GM13976 (cell line): ENCODE measurements around the gene PPM1D.

Experiments
- DNase-seq: peaks from one replicate; pipeline ENCODE4 v3.0.0; 2012; ENCODE audit warnings: low spot score
- in situ Hi-C: fragments of 300-500 bp; cut with MboI; formaldehyde crosslinking; loops from one replicate; pipeline ENCODE4 v1.12.0; 2022; ENCODE audit warnings: low sequenced_read_pairs, mixed read lengths, inconsistent platforms; ENCODE audit not compliant: unreplicated experiment
- TF ChIP-seq, protein P1 (sequence below): IDR thresholded peaks from 2 replicates; pipeline ENCODE4 v1.5.1; 2012; ENCODE audit warnings: borderline replicate concordance, mild to moderate bottlenecking; ENCODE audit not compliant: insufficient read depth; ENCODE audit errors: extremely low read depth, missing control alignments, control extremely low read depth

The PPM1D gene

DNA sequence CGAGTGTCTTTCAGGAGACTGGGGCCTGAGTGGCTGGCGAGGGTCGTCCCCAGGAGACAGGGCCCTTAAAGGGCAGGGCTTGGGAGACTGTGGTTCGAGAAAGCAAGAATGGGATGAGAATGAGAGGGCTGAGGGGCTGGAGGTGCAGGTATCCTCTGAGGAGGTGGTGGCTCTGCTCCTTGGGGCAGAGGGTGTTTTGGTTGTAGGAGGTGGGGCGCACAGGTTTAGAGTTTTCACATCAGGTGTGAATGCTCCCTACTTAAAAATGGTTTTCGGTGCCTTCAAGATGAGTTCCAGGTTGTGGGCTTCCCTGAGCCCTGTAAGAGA lies 78.1 kb downstream of the PPM1D start:
- in situ Hi-C loops = no loop called here
- no peak for DNase-seq
- TF ChIP-seq, protein P1, sequence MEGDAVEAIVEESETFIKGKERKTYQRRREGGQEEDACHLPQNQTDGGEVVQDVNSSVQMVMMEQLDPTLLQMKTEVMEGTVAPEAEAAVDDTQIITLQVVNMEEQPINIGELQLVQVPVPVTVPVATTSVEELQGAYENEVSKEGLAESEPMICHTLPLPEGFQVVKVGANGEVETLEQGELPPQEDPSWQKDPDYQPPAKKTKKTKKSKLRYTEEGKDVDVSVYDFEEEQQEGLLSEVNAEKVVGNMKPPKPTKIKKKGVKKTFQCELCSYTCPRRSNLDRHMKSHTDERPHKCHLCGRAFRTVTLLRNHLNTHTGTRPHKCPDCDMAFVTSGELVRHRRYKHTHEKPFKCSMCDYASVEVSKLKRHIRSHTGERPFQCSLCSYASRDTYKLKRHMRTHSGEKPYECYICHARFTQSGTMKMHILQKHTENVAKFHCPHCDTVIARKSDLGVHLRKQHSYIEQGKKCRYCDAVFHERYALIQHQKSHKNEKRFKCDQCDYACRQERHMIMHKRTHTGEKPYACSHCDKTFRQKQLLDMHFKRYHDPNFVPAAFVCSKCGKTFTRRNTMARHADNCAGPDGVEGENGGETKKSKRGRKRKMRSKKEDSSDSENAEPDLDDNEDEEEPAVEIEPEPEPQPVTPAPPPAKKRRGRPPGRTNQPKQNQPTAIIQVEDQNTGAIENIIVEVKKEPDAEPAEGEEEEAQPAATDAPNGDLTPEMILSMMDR = no peak

DNA sequence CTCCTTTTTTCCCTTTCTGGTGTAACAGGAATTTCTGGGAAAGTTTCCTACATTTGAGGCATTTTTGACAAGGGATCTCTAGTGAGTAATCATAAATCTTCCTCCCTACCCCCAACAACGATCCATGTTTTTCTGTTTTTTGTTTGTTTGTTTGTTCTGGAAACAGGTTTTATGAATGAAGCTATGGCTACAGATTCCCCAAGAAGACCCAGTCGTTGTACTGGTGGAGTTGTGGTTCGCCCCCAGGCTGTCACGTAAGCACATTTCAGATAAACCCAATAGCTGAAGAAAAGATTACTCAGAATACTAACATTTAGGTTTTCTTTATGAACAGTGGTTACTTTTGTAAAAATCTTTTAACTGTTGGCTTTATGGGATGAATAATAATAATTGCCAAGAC lies 79.3 kb downstream of the PPM1D start:
- no peak for DNase-seq
- in situ Hi-C loops = no loop called here
- TF ChIP-seq, protein P1 = no peak

DNA sequence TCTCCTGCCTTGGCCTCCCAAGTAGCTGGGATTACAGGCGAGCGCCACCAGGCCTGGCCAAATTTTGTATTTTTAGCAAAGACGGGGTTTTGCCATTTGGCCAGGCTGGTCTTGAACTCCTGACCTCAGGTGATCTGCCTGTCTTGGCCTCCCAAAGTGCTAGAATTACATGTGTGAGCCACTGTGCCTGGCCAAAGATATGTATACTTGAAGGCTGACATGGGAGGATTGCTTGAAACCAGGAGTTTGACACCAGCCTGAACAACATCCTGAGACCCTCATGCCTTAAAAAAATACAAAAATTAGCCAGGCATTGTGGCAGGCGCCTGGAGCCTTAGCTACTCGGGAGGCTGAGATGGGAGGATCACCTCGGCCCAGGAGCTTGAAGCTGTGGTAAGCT lies 80.8 kb downstream of the PPM1D start:
- in situ Hi-C loops = no loop called here
- TF ChIP-seq, protein P1 = no peak
- DNase-seq = no peak

DNA sequence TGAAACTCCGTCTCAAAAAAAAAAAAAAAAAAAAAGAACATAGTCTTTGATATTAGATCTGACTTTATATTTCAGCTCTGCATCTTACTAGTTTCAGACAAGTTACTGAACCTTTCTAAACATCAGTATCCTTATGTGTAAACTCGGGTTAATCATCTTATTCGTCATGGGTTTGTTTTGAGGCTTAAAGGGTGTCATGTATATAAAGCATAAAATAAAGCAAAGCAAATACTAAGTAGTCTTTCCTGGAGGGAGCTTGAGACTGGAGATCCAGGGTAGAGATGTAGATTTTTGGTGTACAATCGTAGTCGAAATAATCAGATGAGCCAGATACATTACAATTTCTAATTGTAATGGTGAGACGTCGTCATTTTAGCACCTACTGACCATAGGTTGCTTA lies 85.4 kb downstream of the PPM1D start:
- in situ Hi-C loops = no loop called here

DNA sequence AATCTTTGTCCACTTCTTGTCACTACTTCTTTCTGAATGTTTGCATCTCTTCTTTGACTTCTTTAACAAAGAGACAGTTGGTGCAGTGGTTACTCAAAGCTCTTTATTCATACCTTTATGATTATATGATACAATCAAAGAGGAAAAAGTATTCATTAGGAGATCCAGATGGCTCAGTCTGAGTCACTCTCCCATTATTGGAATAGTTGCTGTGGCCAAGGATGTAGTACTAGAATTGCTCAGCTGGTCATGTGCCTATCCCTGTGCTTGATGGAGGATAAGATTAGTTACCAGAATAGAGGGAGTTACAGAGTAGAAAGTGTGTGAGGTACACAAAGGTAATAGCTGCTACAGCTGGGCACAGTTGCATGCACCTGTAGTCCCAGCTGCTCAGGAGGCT lies 96.0 kb downstream of the PPM1D start:
- TF ChIP-seq, protein P1 = no peak
- in situ Hi-C loops = no loop called here
- no peak for DNase-seq

More for the DNA sequence above, 85.4 kb downstream of the PPM1D start:
- TF ChIP-seq, protein P1 = no peak
- no peak for DNase-seq

DNA sequence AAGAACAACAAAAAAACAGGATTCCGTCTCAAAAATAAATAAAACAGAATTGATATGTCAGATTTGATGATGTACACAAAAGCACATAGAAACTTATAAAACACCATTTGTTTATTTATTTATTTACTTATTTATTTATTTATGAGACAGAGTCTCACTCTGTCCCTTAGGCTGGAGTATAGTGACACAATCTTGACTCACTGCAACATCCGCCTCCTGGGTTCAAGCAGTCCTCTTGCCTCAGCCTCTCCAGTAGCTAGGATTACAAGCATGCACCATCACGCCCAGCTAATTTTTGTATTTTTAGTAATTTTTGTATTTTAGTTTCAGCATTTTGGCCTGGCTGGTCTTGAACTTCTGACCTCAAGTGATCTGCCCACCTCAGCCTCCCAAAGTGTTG lies 99.1 kb downstream of the PPM1D start:
- no peak for DNase-seq
- in situ Hi-C loops = no loop called here
- TF ChIP-seq, protein P1 = no peak

DNA sequence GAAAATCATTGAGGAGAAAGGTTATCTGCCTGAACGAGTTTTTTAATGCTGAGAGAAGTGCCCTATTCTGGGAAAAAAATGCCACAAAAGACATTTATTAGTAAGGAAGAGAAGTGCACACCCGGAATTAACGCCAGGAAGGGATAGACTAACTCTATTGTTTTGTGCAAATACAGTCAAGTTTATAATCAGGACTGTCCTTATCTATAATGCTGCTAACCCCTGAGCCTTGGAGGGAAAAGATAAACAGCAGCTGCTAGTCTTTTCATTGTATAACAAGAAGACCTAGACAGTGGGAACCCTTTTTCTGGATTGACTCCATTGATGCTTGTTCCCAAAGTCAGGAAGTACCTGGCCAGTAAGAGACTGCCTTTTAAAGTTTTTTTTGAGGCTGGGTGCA lies 104.2 kb downstream of the PPM1D start:
- in situ Hi-C loops = no loop called here
- TF ChIP-seq, protein P1 = no peak
- no peak for DNase-seq
